ENCODE data around the gene ISG20L2. TPM values are rescaled to one million over a fixed set of nuclear protein-coding genes. Genes with fewer than 3 reads are reported as not detected.

Gene ISG20L2
- total RNA-seq, 2 donors from 2014 or later: 15.0 to 19.8 TPM

DNA sequence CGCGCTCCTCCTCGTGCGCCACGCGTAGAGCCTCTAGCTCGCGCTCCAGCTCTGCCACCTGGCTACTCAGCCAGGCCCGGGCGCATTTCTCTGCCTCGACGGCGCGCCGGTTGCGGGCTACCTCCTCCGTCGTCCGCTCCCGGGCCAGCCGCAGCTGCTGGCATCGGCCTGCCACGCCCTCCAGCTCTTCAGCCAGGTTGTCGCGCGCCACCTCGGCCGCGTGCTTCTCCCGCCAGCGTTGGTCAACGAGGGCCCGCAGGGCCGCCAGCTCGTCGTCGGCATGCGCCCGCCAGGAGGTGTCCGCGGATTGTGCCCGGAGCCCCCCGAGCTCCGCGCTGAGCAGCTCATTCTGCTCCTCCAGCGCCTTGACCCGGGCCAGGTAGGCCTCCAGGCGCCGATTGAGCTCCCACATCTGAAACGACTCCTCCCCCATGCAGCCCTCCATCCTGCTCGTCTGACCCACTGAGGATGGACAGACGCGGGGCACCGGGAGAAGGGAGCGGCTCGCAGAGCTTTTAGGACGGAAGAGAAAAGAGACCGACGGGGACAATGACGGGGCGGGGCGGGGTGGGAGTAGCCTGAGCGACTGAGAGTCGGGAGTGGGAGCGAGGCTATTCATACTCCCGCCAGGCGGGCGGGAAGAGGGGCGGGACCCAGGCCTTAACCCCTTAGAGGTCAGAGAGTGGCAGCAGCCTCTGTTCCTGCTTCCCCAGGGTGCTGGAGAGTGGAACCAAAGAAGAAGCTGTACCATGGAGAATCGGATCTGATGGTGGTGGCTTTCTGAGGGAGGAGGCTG, 51.5 kb downstream of the ISG20L2 start, which contains the start of gene NES:
Gene NES (minus strand): TSS at position 588 of the 796 bp plus-strand sequence. CDS start 143 bp downstream, at position 445.
- H3K4me3 ChIP-seq: peak within 1 kb of the TSS; percentile 78
- ATAC-seq (ENCODE audit: insufficient number of reproducible peaks, low FRiP score, low read depth): no peak
- H3K36me3 ChIP-seq: peaks cover 4% of the 10 kb centered on the region
- peak within 1 kb of the TSS; percentile 52 to 73 for H3K27ac ChIP-seq
- DNase-seq (ENCODE audit: low spot score): no peak
- TF ChIP-seq, protein P1, sequence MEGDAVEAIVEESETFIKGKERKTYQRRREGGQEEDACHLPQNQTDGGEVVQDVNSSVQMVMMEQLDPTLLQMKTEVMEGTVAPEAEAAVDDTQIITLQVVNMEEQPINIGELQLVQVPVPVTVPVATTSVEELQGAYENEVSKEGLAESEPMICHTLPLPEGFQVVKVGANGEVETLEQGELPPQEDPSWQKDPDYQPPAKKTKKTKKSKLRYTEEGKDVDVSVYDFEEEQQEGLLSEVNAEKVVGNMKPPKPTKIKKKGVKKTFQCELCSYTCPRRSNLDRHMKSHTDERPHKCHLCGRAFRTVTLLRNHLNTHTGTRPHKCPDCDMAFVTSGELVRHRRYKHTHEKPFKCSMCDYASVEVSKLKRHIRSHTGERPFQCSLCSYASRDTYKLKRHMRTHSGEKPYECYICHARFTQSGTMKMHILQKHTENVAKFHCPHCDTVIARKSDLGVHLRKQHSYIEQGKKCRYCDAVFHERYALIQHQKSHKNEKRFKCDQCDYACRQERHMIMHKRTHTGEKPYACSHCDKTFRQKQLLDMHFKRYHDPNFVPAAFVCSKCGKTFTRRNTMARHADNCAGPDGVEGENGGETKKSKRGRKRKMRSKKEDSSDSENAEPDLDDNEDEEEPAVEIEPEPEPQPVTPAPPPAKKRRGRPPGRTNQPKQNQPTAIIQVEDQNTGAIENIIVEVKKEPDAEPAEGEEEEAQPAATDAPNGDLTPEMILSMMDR (IDR thresholded peaks at IDR 0.05): no peak
- H3K9me3 ChIP-seq: no peaks in the 10 kb centered on the region
- no peaks in the 10 kb centered on the region for H3K27me3 ChIP-seq (replicated peaks; ENCODE audit: insufficient read depth)
- peaks cover 12 to 39% of the 10 kb centered on the region in 2 donors for H3K4me1 ChIP-seq (ENCODE audit: control insufficient read depth in 1 of 2, low read depth in 2 of 2)

DNA sequence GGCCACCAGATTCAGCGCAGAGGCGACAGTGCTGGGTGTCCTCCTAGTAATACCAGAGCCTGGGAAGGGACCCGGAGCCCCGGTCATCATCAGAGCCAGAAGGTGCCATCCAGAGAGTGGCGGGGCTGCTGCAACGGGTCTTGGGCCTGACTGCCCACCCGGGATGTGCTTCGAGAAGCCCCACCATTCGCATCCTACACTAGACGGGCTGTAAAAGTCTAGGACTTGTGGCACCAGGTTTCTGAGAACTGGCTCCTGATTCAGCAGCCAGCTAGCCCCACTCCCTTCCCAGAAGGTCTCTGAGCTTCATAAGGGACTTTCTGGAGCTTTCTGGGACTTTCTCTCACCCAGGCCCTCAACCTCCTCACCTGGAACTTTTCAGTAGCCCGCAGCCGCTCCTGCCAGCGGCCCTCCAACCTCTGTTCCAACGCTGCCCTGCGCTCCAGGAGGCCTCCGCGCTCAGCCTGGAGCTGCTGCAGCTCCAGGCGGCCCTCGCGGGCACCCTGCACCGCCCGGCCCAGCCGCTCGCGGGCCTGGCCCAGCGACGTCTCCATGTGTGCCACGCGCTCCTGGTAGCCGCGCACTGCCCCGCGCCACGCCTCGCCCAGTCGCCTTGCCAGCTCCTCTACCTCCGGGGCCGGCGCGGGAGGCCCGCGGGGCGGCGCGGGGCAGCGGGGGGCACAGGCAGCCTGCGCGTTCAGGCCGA, 52.3 kb downstream of the ISG20L2 start:
- H3K4me3 ChIP-seq: peak overlapping the region; percentile 78
- ATAC-seq (ENCODE audit: insufficient number of reproducible peaks, low FRiP score, low read depth) (no peak), DNase-seq (ENCODE audit: low spot score) (no peak)
- H3K27me3 ChIP-seq (replicated peaks; ENCODE audit: insufficient read depth): no peaks in the 10 kb centered on the region
- peak overlapping the region; percentile 39 to 73 for H3K27ac ChIP-seq
- H3K36me3 ChIP-seq: peaks cover 4% of the 10 kb centered on the region
- peaks cover 12 to 39% of the 10 kb centered on the region in 2 donors for H3K4me1 ChIP-seq (ENCODE audit: control insufficient read depth in 1 of 2, low read depth in 2 of 2)
- no peaks in the 10 kb centered on the region for H3K9me3 ChIP-seq
- TF ChIP-seq, protein P1 (IDR thresholded peaks at IDR 0.05): no peak

DNA sequence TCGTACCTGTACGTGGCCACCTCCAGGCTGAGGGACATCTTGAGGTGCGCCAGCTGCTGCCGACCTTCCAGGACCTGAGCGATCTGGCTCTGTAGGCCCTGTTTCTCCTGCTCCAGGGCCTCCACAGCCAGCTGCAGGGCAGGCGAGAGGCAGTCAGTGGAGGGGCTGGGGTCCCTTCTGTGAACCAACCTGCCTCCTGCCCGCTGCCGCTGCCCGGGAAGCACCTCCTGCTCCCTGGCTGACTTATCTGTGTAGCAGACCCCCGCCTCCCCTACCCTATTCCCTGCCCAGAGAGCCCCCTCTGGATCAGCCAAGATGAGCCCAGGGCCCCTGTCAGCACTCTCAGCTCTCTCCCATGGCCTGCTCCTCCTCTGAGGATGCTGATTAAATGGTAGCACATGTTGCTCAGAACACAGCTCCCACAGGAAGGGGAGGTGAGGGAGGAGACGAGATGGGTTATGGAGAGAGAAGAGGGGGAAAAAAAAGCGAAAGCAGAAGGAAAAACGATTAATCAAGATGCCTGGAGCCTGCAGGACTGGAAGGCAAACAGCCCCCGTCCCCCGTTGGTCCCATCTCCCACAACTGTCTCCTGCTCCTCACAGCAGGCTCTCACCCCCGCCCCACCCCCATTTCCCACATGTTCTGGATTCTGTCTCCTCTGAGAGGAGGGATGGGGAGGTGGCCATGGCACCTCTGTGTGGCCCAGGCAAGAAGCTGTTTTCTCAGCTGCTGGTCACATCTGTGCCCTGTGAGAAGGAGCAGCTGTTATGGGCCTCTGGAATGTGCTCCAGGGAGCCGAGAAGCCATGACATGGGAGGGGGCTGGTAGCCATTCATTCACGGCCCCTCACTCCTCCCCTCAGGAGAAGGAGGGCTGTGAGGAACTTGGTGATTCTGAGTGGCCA, 53.1 kb downstream of the ISG20L2 start:
- H3K9me3 ChIP-seq: no peaks in the 10 kb centered on the region
- peaks cover 12 to 39% of the 10 kb centered on the region in 2 donors for H3K4me1 ChIP-seq (ENCODE audit: control insufficient read depth in 1 of 2, low read depth in 2 of 2)
- ATAC-seq (ENCODE audit: insufficient number of reproducible peaks, low FRiP score, low read depth) (no peak), DNase-seq (ENCODE audit: low spot score) (no peak)
- H3K27ac ChIP-seq: peak overlapping the region; percentile 39 to 73
- H3K4me3 ChIP-seq: peak overlapping the region; percentile 78
- H3K36me3 ChIP-seq: peaks cover 4% of the 10 kb centered on the region
- no peaks in the 10 kb centered on the region for H3K27me3 ChIP-seq (replicated peaks; ENCODE audit: insufficient read depth)
- TF ChIP-seq, protein P1 (IDR thresholded peaks at IDR 0.05): no peak

DNA sequence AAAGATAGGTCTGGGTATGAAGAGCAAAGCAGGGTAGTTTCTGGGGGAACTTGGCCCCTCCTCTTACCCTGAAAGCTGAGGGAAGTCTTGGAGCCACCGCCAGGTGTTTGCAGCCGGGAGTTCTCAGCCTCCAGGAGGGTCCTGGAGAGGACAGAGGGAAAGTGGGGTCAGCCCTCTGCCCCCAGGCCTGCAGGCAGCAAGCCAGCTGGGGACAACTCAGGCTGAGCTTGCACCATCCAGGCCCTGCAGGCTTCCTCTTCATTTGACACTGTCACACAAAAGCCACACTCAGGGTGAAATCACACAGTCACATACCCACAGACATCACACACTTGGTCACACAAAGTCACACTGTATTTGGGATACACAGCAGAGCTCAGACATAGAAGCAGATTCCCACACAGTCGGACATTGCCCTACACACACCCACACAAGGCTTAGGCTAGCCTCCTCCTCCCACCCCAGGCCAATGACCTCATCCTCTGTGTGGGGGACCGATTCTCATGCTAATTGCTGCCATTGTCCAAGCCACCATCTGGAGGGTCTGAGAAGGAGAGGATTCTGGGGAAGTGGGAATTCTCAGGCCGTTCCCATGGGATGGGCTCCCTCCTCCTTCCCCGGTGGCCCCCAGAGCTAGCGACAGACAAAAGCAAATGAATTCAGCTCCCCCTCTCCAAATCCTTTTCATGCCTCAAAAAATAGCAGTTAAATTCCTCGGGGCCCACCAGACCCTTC, 55.0 kb downstream of the ISG20L2 start:
- Histone ChIP-seq H3K27me3 (replicated peaks; ENCODE audit: insufficient read depth) (no peaks in the 10 kb centered on the region), H3K9me3 (no peaks in the 10 kb centered on the region), H3K27ac (no peak overlapping the region), H3K36me3 (peaks cover 4% of the 10 kb centered on the region), H3K4me1 (ENCODE audit: control insufficient read depth in 1 of 2, low read depth in 2 of 2) (peaks cover 12 to 39% of the 10 kb centered on the region in 2 donors), H3K4me3 (no peak overlapping the region)
- TF ChIP-seq, protein P1 (IDR thresholded peaks at IDR 0.05): no peak
- ATAC-seq (ENCODE audit: insufficient number of reproducible peaks, low FRiP score, low read depth) (no peak), DNase-seq (ENCODE audit: low spot score) (no peak)

Other genes starting within 250 kb of the ISG20L2 start
- gene MEF2D, start 228.0 kb downstream of the ISG20L2 start, total RNA-seq: 100 to 1,000 TPM in 1 of 2 donors, 10 to 100 TPM in 1; 76.1 to 101 TPM
- 1 to 10 TPM; 2.2 to 3.5 TPM for gene IQGAP3, start 156.2 kb downstream of the ISG20L2 start, total RNA-seq
- gene TTC24, start 149.0 kb downstream of the ISG20L2 start, total RNA-seq: not detected
- gene NAXE, start 137.0 kb downstream of the ISG20L2 start, total RNA-seq: 10 to 100 TPM; 38.3 to 66.5 TPM
- 10 to 100 TPM in 1 of 2 donors, 1 to 10 TPM in 1; 8.1 to 69.3 TPM for gene GPATCH4, start 127.3 kb downstream of the ISG20L2 start, total RNA-seq
- gene HAPLN2, start 109.4 kb downstream of the ISG20L2 start, total RNA-seq: 1 to 10 TPM in 1 of 2 donors, not detected in 1; 1.2 TPM
- gene BCAN, start 86.6 kb downstream of the ISG20L2 start, total RNA-seq: under 1 TPM; 0.54 to 0.99 TPM
- 10 to 100 TPM; 30.6 to 30.9 TPM for gene NES, start 51.4 kb downstream of the ISG20L2 start, total RNA-seq
- 1 to 10 TPM; 1.3 to 7.0 TPM for gene CRABP2, start 23.2 kb downstream of the ISG20L2 start, total RNA-seq
- gene METTL25B, start 297 bp downstream of the ISG20L2 start, total RNA-seq: 10 to 100 TPM; 15.2 to 17.9 TPM
- 10 to 100 TPM; 22.6 to 35.6 TPM for gene MRPL24, start 12.3 kb upstream of the ISG20L2 start, total RNA-seq
- 100 to 1,000 TPM in 1 of 2 donors, 10 to 100 TPM in 1; 93.5 to 118 TPM for gene HDGF, start 22.9 kb upstream of the ISG20L2 start, total RNA-seq
- gene PRCC, start 38.8 kb upstream of the ISG20L2 start, total RNA-seq: 10 to 100 TPM; 22.9 to 34.5 TPM
- 1 to 10 TPM in 1 of 2 donors, under 1 TPM in 1; 0.81 to 1.1 TPM for gene SH2D2A, start 88.1 kb upstream of the ISG20L2 start, total RNA-seq
- gene INSRR, start 130.4 kb upstream of the ISG20L2 start, total RNA-seq: not detected
- gene NTRK1, start 132.1 kb upstream of the ISG20L2 start, total RNA-seq: under 1 TPM; 0.42 to 0.81 TPM
- 10 to 100 TPM; 31.0 to 34.9 TPM for gene PEAR1, start 165.0 kb upstream of the ISG20L2 start, total RNA-seq
- gene LRRC71, start 191.9 kb upstream of the ISG20L2 start, total RNA-seq: not detected

Data from thoracic aorta (tissue), 2 donors.